Measurements from ENCODE around the gene RFWD3.
A peak's percentile ranks its signal among the peaks of the same experiment; 100 is the strongest.

GRCh38 chr16:74606521-74607309, 60.0 kb downstream of the RFWD3 start, which contains the start of gene GLG1:
- peak; percentile 96 for TF ChIP-seq POLR2A (IDR thresholded peaks at IDR 0.05; ENCODE audit: low read depth, low read length)
- TF ChIP-seq POLR2AphosphoS5 (IDR thresholded peaks at IDR 0.05; ENCODE audit: low read depth, low read length) = peak; percentile 90
